ENCODE data around the gene SPAG16.

The SPAG16 gene

DNA sequence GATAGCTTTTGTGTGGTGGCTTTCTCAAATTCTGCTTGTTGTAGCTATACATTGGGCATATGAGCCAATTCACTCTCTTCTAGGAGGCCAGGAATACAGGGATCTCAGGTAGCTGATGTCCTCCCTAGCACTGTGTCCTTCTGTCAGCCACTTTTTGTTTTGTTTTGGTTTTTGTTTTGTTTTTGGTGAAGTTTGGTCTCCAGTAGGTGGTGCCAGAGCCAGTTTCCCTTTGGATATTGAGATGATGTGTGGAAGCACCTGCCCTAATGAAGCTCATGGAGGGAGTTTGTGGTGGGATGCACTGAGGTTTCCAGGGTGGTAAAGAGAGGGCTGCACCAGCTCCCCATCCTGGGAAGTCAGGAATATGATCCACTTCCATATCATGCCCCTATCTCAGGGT, 1026.1 kb downstream of the SPAG16 start:
- H3K27ac ChIP-seq, result no peak overlapping the region

DNA sequence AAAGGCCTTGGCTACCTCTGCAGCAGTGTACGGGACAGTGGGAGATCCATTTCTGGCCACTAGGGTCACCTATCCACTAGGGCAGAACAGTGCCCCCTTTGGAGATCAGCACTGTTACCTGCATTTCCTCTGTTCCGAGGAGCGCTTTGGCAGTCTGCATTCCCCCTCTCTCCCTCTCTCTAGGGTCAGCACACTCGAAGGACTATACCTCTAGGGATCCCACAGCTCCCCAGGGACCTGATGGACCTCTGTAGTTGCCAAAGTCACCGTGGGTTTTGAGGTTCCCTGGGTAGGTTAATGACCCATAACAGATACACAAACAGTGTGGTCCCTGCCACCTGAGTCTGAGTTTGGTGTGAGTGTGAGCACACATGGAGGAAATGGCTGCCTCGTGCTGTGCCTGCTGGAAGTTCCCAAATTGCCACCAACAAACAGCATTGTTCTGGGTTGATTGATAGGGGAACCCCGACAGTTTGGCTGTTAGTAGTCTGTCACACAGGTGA, 1026.8 kb downstream of the SPAG16 start:
- no peak overlapping the region for H3K27ac ChIP-seq
- no peak for TF ChIP-seq ZFX (IDR thresholded peaks at IDR 0.05)
- TF ChIP-seq, protein P1, sequence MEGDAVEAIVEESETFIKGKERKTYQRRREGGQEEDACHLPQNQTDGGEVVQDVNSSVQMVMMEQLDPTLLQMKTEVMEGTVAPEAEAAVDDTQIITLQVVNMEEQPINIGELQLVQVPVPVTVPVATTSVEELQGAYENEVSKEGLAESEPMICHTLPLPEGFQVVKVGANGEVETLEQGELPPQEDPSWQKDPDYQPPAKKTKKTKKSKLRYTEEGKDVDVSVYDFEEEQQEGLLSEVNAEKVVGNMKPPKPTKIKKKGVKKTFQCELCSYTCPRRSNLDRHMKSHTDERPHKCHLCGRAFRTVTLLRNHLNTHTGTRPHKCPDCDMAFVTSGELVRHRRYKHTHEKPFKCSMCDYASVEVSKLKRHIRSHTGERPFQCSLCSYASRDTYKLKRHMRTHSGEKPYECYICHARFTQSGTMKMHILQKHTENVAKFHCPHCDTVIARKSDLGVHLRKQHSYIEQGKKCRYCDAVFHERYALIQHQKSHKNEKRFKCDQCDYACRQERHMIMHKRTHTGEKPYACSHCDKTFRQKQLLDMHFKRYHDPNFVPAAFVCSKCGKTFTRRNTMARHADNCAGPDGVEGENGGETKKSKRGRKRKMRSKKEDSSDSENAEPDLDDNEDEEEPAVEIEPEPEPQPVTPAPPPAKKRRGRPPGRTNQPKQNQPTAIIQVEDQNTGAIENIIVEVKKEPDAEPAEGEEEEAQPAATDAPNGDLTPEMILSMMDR (conservative IDR thresholded peaks at IDR 0.05), result no peak

More for the DNA sequence above, 1026.1 kb downstream of the SPAG16 start:
- TF ChIP-seq, protein P1 (conservative IDR thresholded peaks at IDR 0.05), result peak; percentile 51
- TF ChIP-seq ZFX (IDR thresholded peaks at IDR 0.05), result no peak

DNA sequence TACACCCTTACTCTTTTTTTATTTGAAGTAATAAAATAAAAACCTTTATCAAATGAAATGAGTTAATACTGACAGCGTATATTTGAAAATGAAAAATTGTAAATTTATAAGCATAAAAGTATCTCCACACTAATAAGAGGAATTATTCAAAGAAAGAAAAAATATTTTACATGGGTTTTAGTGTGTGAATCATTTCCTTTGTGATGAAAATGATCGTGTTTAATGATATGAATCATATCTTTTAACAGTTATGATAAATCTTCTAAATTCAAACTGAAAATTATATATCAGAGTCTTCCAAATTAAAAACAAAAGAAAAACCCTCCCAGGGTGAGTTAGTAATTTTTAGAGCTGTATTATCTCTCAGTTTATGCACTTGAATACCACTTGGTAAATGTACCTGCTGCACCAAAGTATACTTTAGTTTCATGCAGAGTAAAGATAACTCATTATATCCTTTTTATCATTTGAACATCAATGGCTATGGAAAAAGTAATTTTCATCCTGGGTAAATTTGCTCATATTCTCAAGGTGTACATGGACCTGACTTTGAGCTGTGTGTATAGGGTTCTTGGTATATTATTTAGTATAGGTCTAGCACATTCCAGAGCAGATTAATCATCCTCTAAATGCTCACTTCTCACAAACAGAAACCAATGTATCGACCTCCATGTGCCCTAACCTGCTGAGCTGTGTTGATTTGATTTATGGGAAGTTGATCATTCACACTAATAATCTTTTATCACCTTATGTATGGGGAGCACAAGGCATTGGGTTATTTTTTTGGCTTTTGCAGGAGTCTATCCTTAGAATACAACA, 1027.9 kb downstream of the SPAG16 start:
- H3K27ac ChIP-seq, result no peak overlapping the region
- TF ChIP-seq, protein P1 (conservative IDR thresholded peaks at IDR 0.05), result no peak
- no peak for TF ChIP-seq ZFX (IDR thresholded peaks at IDR 0.05)

DNA sequence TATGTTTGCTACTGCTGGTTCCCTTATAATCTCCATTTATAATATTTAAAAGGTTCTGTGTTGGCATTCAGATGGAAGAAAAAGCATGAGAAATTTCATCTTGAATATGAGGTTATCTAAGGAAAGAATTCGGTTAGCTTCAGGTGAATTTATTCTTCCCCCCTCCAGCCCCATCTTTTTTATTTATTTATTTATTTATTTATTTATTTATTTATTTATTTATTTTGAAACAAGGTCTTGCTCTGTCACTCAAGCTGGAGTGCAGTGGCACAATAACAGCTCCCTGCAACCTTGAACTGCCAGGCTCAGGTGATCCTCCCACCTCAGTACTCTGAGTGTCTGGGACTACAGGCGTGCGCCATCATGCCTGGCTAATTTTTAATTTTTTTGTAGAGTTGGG, 1031.1 kb downstream of the SPAG16 start:
- H3K27ac ChIP-seq, result no peak overlapping the region
- no peak for TF ChIP-seq ZFX (IDR thresholded peaks at IDR 0.05)
- TF ChIP-seq, protein P1 (conservative IDR thresholded peaks at IDR 0.05), result no peak

DNA sequence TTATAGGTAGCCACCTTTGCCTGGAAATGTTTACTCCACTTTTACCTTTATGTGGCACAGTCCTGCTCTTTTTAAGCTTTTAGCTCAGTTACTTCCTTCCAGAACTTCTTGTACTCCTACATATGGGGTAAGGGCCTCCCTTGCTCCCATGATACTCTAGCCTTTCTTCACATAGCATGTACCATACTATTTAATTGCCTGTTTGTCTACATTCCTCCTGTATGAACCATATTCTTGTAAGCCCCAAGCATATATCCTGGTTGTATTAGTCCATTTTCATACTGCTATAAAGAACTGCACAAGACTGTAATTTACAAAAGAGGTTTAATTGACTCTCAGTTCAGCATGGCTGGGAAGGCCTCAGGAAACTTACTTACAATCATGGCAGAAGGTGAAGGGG, 1035.9 kb downstream of the SPAG16 start:
- no peak overlapping the region for H3K27ac ChIP-seq
- TF ChIP-seq ZFX (IDR thresholded peaks at IDR 0.05), result no peak
- TF ChIP-seq, protein P1 (conservative IDR thresholded peaks at IDR 0.05), result no peak

DNA sequence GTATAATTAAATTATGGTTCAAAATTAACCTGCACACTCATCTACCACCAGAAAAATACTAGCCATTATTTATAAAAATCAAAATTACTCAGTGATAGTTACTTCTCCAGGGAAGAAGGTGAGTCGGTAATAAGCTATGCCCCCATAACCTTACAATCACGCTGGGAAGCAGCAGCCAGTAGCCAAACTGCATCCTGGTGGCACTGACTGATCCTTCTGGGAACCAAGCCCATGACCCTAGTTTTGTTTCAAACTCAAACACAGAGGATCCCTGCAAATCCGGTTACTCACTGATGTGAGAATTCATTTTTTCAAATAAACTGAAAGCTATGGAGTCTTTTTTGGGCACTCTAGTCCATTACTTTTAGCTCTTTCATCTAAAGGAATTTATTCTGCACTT, 1038.4 kb downstream of the SPAG16 start:
- no peak for TF ChIP-seq ZFX (IDR thresholded peaks at IDR 0.05)
- TF ChIP-seq, protein P1 (conservative IDR thresholded peaks at IDR 0.05), result no peak
- no peak overlapping the region for H3K27ac ChIP-seq

DNA sequence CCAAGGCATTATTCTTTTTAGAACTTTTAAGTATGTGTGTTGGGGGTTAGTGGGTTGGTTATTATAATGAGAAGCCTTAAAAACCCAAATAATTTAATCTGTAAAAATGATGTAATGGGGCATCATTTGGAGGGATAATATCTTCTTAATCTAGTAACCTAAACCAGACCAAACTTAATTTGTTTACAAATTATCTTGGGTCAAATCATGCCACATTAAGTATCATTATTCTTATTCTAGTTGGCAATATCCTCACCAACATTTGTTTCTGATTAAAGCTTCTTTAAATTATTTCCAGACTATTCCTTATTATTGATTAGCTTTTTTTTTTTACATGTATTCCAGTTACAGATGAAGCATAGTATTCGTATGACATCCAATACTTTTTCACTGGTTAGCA, 1041.1 kb downstream of the SPAG16 start:
- TF ChIP-seq ZFX (IDR thresholded peaks at IDR 0.05), result no peak
- TF ChIP-seq, protein P1 (conservative IDR thresholded peaks at IDR 0.05), result no peak
- H3K27ac ChIP-seq, result no peak overlapping the region
